ENCODE data around the gene PRMT7.

DNA sequence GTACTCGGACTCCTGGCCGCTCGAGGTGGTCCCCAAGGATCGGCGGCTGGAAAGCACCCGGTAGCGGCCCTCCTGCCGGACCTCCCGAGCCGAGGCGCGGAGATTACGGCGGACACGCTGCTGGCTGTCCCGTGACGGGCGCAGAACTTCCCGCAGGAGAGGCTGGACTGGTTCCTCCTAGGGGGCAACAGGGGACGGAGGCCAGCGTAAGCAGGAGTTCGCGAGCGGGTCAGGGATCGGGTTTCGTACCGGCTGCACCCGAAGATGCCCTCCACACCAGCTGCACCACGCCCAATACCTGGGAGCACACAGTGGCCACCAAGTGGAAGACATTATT is 414 bp upstream of the PRMT7 start:
- TF ChIP-seq, protein P1, sequence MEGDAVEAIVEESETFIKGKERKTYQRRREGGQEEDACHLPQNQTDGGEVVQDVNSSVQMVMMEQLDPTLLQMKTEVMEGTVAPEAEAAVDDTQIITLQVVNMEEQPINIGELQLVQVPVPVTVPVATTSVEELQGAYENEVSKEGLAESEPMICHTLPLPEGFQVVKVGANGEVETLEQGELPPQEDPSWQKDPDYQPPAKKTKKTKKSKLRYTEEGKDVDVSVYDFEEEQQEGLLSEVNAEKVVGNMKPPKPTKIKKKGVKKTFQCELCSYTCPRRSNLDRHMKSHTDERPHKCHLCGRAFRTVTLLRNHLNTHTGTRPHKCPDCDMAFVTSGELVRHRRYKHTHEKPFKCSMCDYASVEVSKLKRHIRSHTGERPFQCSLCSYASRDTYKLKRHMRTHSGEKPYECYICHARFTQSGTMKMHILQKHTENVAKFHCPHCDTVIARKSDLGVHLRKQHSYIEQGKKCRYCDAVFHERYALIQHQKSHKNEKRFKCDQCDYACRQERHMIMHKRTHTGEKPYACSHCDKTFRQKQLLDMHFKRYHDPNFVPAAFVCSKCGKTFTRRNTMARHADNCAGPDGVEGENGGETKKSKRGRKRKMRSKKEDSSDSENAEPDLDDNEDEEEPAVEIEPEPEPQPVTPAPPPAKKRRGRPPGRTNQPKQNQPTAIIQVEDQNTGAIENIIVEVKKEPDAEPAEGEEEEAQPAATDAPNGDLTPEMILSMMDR (IDR thresholded peaks at IDR 0.05), result no peak
- TF ChIP-seq POLR2A (IDR thresholded peaks at IDR 0.05), result no peak
